Esophagus (tissue), 2 donors: ENCODE measurements around the gene PRR33. TPM values are rescaled to one million over a fixed set of nuclear protein-coding genes. Genes with fewer than 3 reads are reported as not detected.
"Not testable (repeated sequence)": the region's sequence is repeated elsewhere in the genome, so short reads cannot be mapped to it uniquely, and the experiment has no call there.

Source experiments
- H3K27ac ChIP-seq, 2 donors: one replicate each; pipeline ENCODE4 v1.5.1; 2013; ENCODE audit warnings: low read depth in 2 of 2, mild to moderate bottlenecking in 2 of 2, inconsistent platforms in 1 of 2, low read length in 1 of 2, moderate library complexity in 1 of 2
- H3K27me3 ChIP-seq, 2 donors: one replicate each; pipeline ENCODE4 v1.6.1; 2013; ENCODE audit warnings: low read length in 2 of 2, control low read depth in 1 of 2, mild to moderate bottlenecking in 1 of 2; ENCODE audit not compliant: insufficient read depth in 2 of 2, control insufficient read depth in 1 of 2
- H3K36me3 ChIP-seq, 2 donors: one replicate each; pipeline ENCODE4 v1.6.1; 2013; ENCODE audit warnings: low read length in 1 of 2; ENCODE audit not compliant: control insufficient read depth in 2 of 2, insufficient read depth in 2 of 2
- H3K4me1 ChIP-seq, 2 donors: one replicate each; pipeline ENCODE4 v1.6.1; 2013; ENCODE audit warnings: low read length in 1 of 2; ENCODE audit not compliant: control insufficient read depth in 2 of 2, insufficient read depth in 2 of 2
- H3K4me3 ChIP-seq, 2 donors: one replicate each; pipeline ENCODE4 v1.5.1; 2013; ENCODE audit warnings: low read length in 2 of 2, mild to moderate bottlenecking in 2 of 2, low read depth in 1 of 2, moderate library complexity in 1 of 2
- H3K9me3 ChIP-seq, 2 donors: one replicate each; pipeline ENCODE4 v1.6.1; 2013; ENCODE audit warnings: mild to moderate bottlenecking in 2 of 2, low read depth in 1 of 2, low read length in 1 of 2, moderate library complexity in 1 of 2; ENCODE audit not compliant: control insufficient read depth in 2 of 2, insufficient read depth in 1 of 2
- WGBS, 2 donors: extraction: QIAGEN DNeasy Blood & Tissue Kit; methylation state at CpG; one replicate each; pipeline ENCODE4 v1.1.7; 2013; 5-methylcytosine and 5-hydroxymethylcytosine counted together
- polyA plus RNA-seq, 2 donors: library from polyadenylated mRNA; stranded (reverse); fragments of 200-250 nt; gene quantifications; one replicate each; pipeline ENCODE4 v1.2.3, GENCODE V29; 2013
- donor health status: healthy with polysubstance abuse.
- donor health status: Bipolar disorder and iron deficiency.

PRR33 gene
- polyA plus RNA-seq, 2 donors: 0.02 to 0.43 TPM

DNA sequence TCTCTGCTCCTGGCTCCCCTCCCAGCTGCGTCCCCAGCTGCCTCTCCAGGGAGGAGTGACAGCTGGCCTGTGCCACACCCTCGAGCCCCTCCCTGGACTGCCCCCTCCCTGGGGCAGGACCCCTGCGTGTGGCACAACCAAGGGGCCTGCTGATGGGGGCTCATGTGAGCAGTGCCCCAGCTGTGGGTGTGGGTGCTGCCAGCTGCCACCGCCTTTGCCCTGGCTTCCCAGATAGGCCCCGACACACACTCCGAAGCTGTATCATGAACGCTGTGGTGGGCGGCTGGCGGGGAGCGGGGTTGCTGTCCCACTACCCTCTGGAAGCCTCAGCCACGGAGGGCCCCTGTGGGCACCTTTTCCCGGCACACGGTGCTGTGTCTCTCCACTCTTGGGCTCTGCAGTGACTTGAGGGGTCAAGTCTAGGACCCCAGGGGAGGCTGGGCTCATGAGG lies 15.8 kb downstream of the PRR33 start:
- peaks cover 0 to 29% of the 10 kb centered on the region in 2 donors for H3K4me1 ChIP-seq
- not testable (repeated sequence) for H3K36me3 ChIP-seq, H3K9me3 ChIP-seq, H3K27me3 ChIP-seq
- H3K4me3 ChIP-seq: peak overlapping the region in 1 of 2 donors; percentile 2
- H3K27ac ChIP-seq: peak overlapping the region; percentile 83 to 85
- 39 to 67% methylated on average over 12 to 13 of the region's 13 CpGs for WGBS, 2 donors

DNA sequence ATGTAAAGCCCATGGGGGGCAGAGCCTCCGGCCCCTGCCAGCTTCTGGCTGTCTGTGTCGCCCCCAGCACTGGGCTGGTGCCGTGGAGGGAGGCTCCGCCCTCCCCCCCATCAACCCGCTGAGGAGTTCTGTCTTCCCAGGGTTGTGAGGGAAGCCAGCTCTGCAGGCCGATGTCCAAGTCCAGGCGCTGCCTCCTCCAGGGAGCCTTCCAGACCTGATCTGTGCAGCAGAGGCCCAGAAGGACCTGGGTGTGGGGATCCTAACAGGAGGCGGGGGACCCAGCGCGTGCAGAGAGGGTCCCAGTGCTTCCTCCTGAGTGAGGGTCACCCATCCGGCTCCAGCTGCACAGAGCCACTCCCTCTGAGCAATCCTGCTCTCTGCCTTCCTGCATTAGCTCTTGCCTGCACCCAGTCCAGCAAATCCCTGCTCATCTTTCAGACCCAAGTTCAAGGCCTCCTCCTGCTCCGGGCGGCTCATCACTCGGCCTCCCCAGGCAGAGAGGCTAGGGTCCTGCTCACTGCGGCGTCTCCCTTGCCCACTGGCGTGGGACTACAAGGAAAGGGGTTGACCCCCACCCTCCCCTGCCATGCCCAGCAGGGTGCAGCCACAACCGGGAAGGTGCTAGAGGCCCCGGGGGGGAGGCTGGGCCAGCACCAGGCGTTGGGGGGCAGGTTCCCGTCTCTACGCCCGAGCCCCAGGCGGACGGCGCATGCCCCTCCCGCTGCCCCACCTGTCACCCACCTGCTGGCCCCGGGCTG lies 16.4 kb downstream of the PRR33 start:
- H3K4me3 ChIP-seq: no peak overlapping the region
- H3K9me3 ChIP-seq: no peaks in the 10 kb centered on the region
- H3K27ac ChIP-seq: peak overlapping the region; percentile 16 to 83
- H3K27me3 ChIP-seq: no peaks in the 10 kb centered on the region
- no peaks in the 10 kb centered on the region for H3K36me3 ChIP-seq
- peaks cover 0 to 35% of the 10 kb centered on the region in 2 donors for H3K4me1 ChIP-seq
- WGBS, 2 donors: 43 to 52% methylated on average over 22 to 28 of the region's 28 CpGs

DNA sequence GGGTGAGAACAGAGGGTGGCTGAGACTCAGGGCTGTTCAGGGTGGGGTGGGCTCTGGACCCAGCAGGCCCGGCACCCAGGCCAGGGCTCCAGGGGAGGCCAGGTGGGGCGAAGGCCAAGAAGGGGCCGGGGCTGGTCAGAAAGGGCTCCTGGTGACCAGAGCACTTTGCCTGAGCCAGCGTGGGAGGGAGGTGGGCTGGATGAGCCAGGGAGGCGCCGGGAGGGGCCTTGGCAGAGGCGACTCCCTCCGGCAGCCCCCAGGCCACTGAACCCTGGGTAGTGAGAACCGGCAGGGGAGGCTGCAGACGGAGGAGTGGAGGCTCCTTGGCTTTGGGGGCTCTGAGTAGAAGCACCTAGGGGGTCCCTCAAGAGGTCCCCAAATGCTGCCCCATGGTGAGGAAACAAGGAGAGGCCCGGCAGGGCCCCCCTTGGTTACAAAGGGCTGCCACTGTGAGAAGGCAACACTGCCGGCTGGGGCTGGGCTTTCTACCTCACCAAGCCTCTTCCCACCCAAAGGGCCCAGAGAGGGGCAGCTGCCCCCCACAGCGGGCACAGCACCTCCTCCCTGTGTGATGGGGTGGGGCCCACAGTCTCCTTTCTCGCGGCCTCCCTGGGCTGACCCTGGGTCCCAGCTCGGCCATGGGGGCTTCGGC lies 17.1 kb downstream of the PRR33 start:
- peaks cover 0 to 37% of the 10 kb centered on the region in 2 donors for H3K4me1 ChIP-seq
- WGBS, 2 donors: 46 to 70% methylated on average over 17 of the region's 17 CpGs
- not testable (repeated sequence) for H3K27me3 ChIP-seq, H3K4me3 ChIP-seq, H3K36me3 ChIP-seq, H3K9me3 ChIP-seq
- H3K27ac ChIP-seq: peak overlapping the region; percentile 66 to 83

DNA sequence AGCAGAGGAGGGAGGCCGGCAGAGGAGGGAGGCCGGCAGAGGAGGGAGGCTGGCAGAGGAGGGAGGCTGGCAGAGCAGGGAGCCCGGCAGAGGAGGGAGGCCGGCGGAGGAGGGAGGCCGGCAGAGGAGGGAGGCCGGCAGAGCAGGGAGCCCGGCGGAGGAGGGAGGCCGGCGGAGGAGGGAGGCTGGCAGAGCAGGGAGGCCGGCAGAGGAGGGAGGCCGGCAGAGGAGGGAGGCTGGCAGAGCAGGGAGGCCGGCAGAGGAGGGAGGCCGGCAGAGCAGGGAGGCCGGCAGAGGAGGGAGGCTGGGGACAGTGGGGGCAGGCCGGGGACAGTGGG lies 17.9 kb downstream of the PRR33 start:
- not testable (repeated sequence) for H3K9me3 ChIP-seq, H3K36me3 ChIP-seq, H3K4me3 ChIP-seq, H3K27me3 ChIP-seq
- 62 to 71% methylated on average over 13 to 17 of the region's 17 CpGs for WGBS, 2 donors
- peaks cover 0 to 37% of the 10 kb centered on the region in 2 donors for H3K4me1 ChIP-seq
- peak overlapping the region; percentile 50 to 54 for H3K27ac ChIP-seq

DNA sequence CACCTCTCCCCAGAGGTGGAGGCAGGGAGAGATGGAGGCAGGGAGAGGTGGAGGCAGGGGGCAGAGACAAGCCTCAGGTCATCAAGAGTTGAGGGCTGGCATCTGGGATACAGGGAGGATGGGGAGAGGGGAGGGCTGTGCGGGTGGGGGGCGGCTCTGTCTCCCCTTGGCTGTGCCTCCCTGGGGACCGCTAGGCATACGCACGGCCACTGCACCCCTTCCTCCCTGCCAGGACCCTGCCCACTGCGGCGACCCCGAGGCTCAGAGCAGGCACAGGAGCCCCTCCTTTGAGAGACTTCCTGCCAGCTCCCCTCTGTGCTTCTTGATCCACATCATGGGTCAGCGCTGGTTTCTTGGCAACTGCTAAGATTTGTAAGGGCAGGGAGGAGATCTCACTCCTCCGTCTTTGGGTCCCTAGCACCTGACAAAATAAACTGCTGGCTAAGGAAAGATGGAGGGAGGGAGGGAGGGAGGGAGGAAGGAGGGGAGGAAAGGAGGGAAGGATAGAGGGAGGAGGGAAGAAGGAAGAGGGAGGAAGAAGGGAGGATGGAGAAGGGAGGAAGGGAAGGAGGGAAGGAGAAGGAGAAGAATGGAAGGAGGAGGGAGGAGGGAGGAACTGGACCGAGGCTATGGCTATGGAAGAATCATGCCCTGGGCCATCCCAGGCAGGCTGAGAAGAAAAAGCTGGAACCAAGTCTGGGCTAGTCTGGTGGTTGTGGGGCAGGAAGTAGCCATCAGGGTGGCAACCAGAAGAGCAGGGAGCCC lies 18.5 kb downstream of the PRR33 start:
- Histone ChIP-seq H3K4me3 (peak overlapping the region in 1 of 2 donors; percentile 50), H3K9me3 (no peaks in the 10 kb centered on the region), H3K4me1 (peaks cover 0 to 34% of the 10 kb centered on the region in 2 donors), H3K36me3 (no peaks in the 10 kb centered on the region), H3K27ac (peak overlapping the region; percentile 50 to 54), H3K27me3 (no peaks in the 10 kb centered on the region)
- WGBS, 2 donors: 21 to 39% methylated on average over 10 to 11 of the region's 11 CpGs

DNA sequence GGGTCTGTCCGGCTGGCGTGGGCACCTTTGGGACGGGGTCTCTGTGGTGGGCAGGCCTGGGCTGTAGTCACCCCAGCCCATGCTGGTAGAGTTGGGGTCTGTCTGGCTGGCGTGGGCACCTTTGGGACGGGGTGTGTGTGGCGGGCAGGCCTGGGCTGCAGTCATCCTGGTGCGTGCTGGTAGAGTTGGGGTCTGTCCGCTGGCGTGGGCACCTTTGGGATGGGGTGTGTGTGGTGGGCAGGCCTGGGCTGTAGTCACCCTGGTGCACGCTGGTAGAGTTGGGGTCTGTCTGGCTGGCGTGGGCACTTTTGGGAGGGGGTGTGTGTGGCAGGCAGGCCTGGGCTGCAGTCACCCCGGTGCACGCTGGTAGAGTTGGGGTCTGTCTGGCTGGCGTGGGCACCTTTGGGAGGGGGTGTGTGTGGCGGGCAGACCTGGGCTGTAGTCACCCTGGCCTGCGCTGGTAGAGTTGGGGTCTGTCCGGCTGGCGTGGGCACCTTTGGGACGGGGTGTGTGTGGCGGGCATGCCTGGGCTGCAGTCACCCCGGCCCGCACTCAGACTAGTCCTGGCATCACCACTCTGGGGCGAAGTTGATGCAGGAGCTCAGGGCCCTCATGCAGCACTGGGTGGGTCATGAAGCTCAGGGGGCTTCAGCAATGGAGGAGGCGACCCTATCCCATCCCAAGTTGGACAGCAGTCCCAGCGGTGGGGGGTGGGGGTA lies 19.3 kb downstream of the PRR33 start:
- no peaks in the 10 kb centered on the region for H3K9me3 ChIP-seq
- peaks cover 0 to 27% of the 10 kb centered on the region in 2 donors for H3K4me1 ChIP-seq
- 45 to 61% methylated on average over 24 to 25 of the region's 25 CpGs for WGBS, 2 donors
- H3K36me3 ChIP-seq: no peaks in the 10 kb centered on the region
- no peaks in the 10 kb centered on the region for H3K27me3 ChIP-seq
- peak overlapping the region; percentile 40 to 68 for H3K27ac ChIP-seq
- H3K4me3 ChIP-seq: peak overlapping the region in 1 of 2 donors; percentile 50

DNA sequence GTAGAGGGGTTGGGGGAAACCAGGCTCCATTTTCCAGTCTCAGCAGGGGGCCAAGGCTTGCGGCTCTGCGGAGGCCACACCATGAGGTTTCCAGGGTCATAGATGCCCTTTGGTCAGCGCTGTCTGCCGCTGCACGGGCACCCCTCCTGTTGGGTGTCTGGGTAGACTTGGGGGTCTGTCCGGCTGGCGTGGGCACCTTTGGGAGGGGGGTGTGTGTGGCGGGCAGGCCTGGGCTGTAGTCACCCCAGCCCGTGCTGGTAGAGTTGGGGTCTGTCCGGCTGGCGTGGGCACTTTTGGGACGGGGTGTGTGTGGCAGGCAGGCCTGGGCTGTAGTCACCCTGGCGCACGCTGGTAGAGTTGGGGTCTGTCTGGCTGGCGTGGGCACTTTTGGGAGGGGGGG lies 20.2 kb downstream of the PRR33 start:
- Histone ChIP-seq H3K27ac (peak overlapping the region; percentile 27 to 68), H3K27me3 (no peaks in the 10 kb centered on the region), H3K36me3 (no peaks in the 10 kb centered on the region), H3K9me3 (no peaks in the 10 kb centered on the region), H3K4me1 (peaks cover 0 to 25% of the 10 kb centered on the region in 2 donors), H3K4me3 (peak overlapping the region; percentile 21 to 50)
- 49 to 80% methylated on average over 15 of the region's 15 CpGs for WGBS, 2 donors

DNA sequence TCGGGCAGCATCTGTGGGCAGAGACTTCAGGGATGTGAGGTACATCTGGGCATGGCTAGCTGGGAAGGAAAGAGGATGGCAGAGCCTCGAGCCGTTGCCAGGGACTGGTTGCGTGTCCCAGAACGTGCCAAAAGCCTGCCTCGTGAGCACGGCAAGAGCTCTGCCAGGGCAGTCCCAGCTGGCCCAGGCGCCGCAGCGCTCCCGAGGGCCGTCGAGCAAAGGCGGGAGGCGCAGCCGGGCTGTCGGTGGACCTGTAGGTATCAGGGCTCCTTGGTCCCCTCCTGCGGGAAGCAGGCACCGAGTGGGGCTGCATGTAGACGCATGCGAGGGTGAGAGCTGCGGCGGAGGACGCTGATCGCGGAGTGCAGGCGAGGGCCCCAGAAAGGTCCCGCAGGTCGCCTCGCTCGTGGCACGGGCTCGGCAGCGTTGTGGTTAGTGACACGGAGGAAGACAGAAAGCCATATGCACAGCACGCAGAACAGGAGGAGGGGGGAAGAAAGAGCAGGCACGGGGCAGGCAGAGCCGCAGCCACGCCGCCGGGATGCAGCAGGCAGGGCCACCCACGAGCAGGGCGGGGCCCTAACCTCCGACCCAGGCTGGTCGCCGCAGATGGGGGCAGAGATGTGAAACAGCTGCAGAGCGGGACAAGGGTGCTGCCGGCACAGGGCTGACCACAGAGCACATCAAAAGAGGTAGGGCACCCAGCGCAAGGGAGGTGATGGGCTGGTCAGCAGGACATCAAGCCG lies 20.8 kb downstream of the PRR33 start:
- Histone ChIP-seq H3K36me3 (no peaks in the 10 kb centered on the region), H3K4me3 (peak overlapping the region; percentile 21 to 50), H3K27ac (peak overlapping the region; percentile 48 to 68), H3K4me1 (peaks cover 0 to 20% of the 10 kb centered on the region in 2 donors), H3K9me3 (no peaks in the 10 kb centered on the region), H3K27me3 (no peaks in the 10 kb centered on the region)
- 20 to 24% methylated on average over 50 of the region's 50 CpGs for WGBS, 2 donors
